Measurements from ENCODE around the gene MAGIX.

GRCh38 chrX:49116076-49116475 is 46.5 kb upstream of the MAGIX start:
- TF ChIP-seq OSR1 (CRISPR knock-in tag; IDR thresholded peaks at IDR 0.05), result no peak
- TF ChIP-seq CREB5 (CRISPR knock-in tag; IDR thresholded peaks at IDR 0.05; ENCODE audit: low read depth), result no peak
- TF ChIP-seq, protein P1, sequence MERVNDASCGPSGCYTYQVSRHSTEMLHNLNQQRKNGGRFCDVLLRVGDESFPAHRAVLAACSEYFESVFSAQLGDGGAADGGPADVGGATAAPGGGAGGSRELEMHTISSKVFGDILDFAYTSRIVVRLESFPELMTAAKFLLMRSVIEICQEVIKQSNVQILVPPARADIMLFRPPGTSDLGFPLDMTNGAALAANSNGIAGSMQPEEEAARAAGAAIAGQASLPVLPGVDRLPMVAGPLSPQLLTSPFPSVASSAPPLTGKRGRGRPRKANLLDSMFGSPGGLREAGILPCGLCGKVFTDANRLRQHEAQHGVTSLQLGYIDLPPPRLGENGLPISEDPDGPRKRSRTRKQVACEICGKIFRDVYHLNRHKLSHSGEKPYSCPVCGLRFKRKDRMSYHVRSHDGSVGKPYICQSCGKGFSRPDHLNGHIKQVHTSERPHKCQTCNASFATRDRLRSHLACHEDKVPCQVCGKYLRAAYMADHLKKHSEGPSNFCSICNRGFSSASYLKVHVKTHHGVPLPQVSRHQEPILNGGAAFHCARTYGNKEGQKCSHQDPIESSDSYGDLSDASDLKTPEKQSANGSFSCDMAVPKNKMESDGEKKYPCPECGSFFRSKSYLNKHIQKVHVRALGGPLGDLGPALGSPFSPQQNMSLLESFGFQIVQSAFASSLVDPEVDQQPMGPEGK (CRISPR knock-in tag; IDR thresholded peaks at IDR 0.05; ENCODE audit: borderline replicate concordance), result no peak
- TF ChIP-seq ZFP30 (CRISPR knock-in tag; IDR thresholded peaks at IDR 0.05), result no peak
- TF ChIP-seq CSDC2 (CRISPR knock-in tag; IDR thresholded peaks at IDR 0.05), result no peak
